RCC 7860 (cell line): ENCODE results near the gene CCSER2.
A peak's percentile ranks its signal among the peaks of the same experiment; 100 is the strongest.
"Not testable (repeated sequence)": the region's sequence is repeated elsewhere in the genome, so short reads cannot be mapped to it uniquely, and the experiment has no call there.

Experiments
- DNase-seq: peaks from one replicate; pipeline ENCODE4 v3.0.0-alpha.2; 2015; ENCODE audit warnings: low spot score
- FAIRE-seq: peaks from 2 replicates; lab custom pipeline; 2012; peaks lifted over from hg19 to GRCh38; lab: Jason Lieb, UNC

Gene CCSER2

GRCh38 chr10:84328418-84329195 is at the start of gene CCSER2:
TSS of gene CCSER2 (plus strand) at chr10:84328589. CDS start at chr10:84371053, 42,464 bp downstream.
- FAIRE-seq, result no peak
- no peak for DNase-seq

GRCh38 chr10:84279876-84280475 is 48.4 kb upstream of the CCSER2 start:
- DNase-seq, FAIRE-seq: not testable (repeated sequence)

GRCh38 chr10:84286695-84287094 is 41.7 kb upstream of the CCSER2 start:
- FAIRE-seq, result no peak
- DNase-seq, result no peak

- FAIRE-seq, result no peak
- no peak for DNase-seq
Measured at GRCh38 chr10:84288151-84288550, 40.2 kb upstream of the CCSER2 start.

- DNase-seq (no peak), FAIRE-seq (no peak)
Measured at GRCh38 chr10:84289521-84290200, 38.7 kb upstream of the CCSER2 start.

- no peak for FAIRE-seq
- DNase-seq, result no peak
Measured at GRCh38 chr10:84290235-84290634, 38.2 kb upstream of the CCSER2 start.

GRCh38 chr10:84291384-84291783 is 37.0 kb upstream of the CCSER2 start:
- FAIRE-seq (no peak), DNase-seq (no peak)

GRCh38 chr10:84292502-84292901 is 35.9 kb upstream of the CCSER2 start:
- FAIRE-seq (no peak), DNase-seq (no peak)

- DNase-seq (no peak), FAIRE-seq (no peak)
Measured at GRCh38 chr10:84293171-84293570, 35.2 kb upstream of the CCSER2 start.

- no peak for DNase-seq
Measured at GRCh38 chr10:84293574-84294016, 34.8 kb upstream of the CCSER2 start.

GRCh38 chr10:84294766-84295447 is 33.5 kb upstream of the CCSER2 start:
- DNase-seq, result no peak
- no peak for FAIRE-seq

More at GRCh38 chr10:84293574-84294016, 34.8 kb upstream of the CCSER2 start:
- FAIRE-seq, result no peak

GRCh38 chr10:84296091-84296981 is 32.1 kb upstream of the CCSER2 start:
- DNase-seq (no peak), FAIRE-seq (no peak)

GRCh38 chr10:84298057-84298456 is 30.3 kb upstream of the CCSER2 start:
- FAIRE-seq (no peak), DNase-seq (no peak)

GRCh38 chr10:84302223-84302622 is 26.2 kb upstream of the CCSER2 start:
- no peak for DNase-seq
- no peak for FAIRE-seq

GRCh38 chr10:84306751-84307384 is 21.5 kb upstream of the CCSER2 start:
- DNase-seq (no peak), FAIRE-seq (no peak)

GRCh38 chr10:84308021-84308420 is 20.4 kb upstream of the CCSER2 start:
- DNase-seq (no peak), FAIRE-seq (no peak)

- peak; percentile 89 for FAIRE-seq
- peak; percentile 87 for DNase-seq
Measured at GRCh38 chr10:84308481-84309304, 19.7 kb upstream of the CCSER2 start.

- DNase-seq, result peak; percentile 81
- peak; percentile 89 for FAIRE-seq
Measured at GRCh38 chr10:84310470-84310869, 17.9 kb upstream of the CCSER2 start.

GRCh38 chr10:84311576-84311975 is 16.8 kb upstream of the CCSER2 start:
- DNase-seq (no peak), FAIRE-seq (no peak)
